Measurements from ENCODE around the gene ELP1.
"Not testable (repeated sequence)": the region's sequence is repeated elsewhere in the genome, so short reads cannot be mapped to it uniquely, and the experiment has no call there.

Gene ELP1

DNA sequence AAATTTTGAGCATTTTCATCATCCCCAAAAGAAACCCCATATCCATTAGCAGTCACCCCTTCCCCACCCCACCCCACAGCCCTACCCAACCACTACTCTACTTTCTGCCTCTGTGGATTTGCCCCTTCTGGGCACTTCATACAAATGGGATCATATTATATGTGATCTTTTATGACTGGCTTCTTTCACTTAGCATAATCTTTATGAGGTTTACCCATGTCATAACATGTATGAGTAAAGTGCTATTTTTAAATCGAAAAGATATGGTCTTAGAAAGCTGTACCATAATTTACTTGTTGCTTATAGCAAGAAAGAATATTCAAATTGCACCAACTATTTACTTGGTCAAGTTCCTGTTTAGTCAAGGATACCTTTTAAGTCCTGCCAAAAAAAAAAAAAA lies 12.7 kb downstream of the ELP1 start:
- H3K27me3 ChIP-seq (ENCODE audit: control insufficient read depth, insufficient read depth, low read length): no peaks in the 10 kb centered on the region
- peaks cover 74% of the 10 kb centered on the region for H3K36me3 ChIP-seq (ENCODE audit: control insufficient read depth, insufficient read depth, low read length)
- no peak overlapping the region for H3K27ac ChIP-seq (ENCODE audit: low read depth, low read length)
- no peak overlapping the region for H3K9ac ChIP-seq (ENCODE audit: low read length)
- H3K9me3 ChIP-seq (ENCODE audit: control insufficient read depth, insufficient read depth, low read depth, low read length): no peaks in the 10 kb centered on the region
- H3K4me1 ChIP-seq (ENCODE audit: control insufficient read depth, insufficient read depth, low read length): no peaks in the 10 kb centered on the region
- no peak overlapping the region for H3K4me3 ChIP-seq (ENCODE audit: low read depth, low read length)

DNA sequence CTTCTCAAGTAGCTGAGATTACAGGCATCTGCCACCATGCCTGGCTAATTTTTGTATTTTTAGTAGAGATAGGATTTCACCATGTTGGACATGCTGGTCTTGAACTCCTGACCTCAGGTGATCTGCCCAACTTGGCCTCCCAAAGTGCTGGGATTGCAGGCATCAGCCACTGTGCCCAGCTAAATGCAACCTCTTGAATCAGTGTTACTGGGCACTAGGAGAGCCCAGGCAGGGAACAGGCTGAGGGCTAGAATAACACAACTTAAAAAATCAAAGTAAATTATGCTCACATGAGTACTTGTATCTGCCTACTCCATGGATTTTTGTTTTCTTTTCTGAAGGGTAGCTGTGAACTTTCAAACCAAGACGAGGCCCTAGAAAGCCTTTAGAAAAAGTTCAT lies 13.5 kb downstream of the ELP1 start:
- peaks cover 74% of the 10 kb centered on the region for H3K36me3 ChIP-seq (ENCODE audit: control insufficient read depth, insufficient read depth, low read length)

DNA sequence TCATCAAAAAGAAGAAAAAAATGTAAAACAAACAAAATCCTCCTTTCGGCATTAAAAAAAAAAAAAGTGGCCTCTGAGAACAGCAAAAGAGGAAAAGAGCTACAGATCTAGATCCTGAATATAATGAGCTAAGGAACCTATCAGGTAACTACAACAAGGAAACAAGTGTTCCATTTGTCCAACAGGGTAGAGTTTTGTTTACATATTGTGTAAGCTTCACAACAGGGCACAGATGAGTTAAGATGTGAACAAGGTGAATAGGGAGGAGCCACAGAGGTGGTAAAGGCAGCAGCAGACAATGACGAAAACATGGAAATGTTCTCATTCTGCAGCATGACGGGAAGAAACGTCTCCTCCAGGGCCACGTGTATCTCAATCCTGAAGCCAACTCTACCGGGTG lies 14.4 kb downstream of the ELP1 start:
- Histone ChIP-seq H3K27me3 (ENCODE audit: control insufficient read depth, insufficient read depth, low read length) (no peaks in the 10 kb centered on the region), H3K9me3 (ENCODE audit: control insufficient read depth, insufficient read depth, low read depth, low read length) (no peaks in the 10 kb centered on the region), H3K4me1 (ENCODE audit: control insufficient read depth, insufficient read depth, low read length) (no peaks in the 10 kb centered on the region), H3K27ac (ENCODE audit: low read depth, low read length) (no peak overlapping the region), H3K4me3 (ENCODE audit: low read depth, low read length) (no peak overlapping the region), H3K9ac (ENCODE audit: low read length) (no peak overlapping the region), H3K36me3 (ENCODE audit: control insufficient read depth, insufficient read depth, low read length) (peaks cover 74% of the 10 kb centered on the region)

More for the DNA sequence above, 13.5 kb downstream of the ELP1 start:
- not testable (repeated sequence) for H3K9me3 ChIP-seq (ENCODE audit: control insufficient read depth, insufficient read depth, low read depth, low read length); H3K9ac ChIP-seq (ENCODE audit: low read length); H3K4me1 ChIP-seq (ENCODE audit: control insufficient read depth, insufficient read depth, low read length); H3K27me3 ChIP-seq (ENCODE audit: control insufficient read depth, insufficient read depth, low read length); H3K27ac ChIP-seq (ENCODE audit: low read depth, low read length); H3K4me3 ChIP-seq (ENCODE audit: low read depth, low read length)

DNA sequence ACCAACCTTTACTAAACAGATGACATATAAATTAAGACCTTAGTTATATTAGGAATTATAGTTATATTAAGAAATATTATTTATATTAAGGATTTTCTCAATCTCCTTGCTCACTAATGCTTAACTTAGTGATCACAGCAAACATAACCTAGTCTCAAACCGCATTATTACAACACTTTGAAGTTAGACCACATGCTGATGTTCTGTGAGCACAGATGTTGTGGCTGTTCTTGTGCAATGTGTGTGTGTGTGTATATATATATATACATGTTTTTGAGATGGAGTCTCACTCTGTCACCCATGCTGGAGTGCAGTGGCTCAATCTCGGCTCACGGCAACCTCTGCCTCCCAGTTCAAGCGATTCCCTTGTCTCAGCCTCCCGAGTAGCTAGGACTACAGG lies 20.5 kb downstream of the ELP1 start:
- Histone ChIP-seq H3K27me3 (ENCODE audit: control insufficient read depth, insufficient read depth, low read length) (no peaks in the 10 kb centered on the region), H3K36me3 (ENCODE audit: control insufficient read depth, insufficient read depth, low read length) (peaks cover 83% of the 10 kb centered on the region), H3K9ac (ENCODE audit: low read length) (no peak overlapping the region), H3K27ac (ENCODE audit: low read depth, low read length) (no peak overlapping the region), H3K4me1 (ENCODE audit: control insufficient read depth, insufficient read depth, low read length) (no peaks in the 10 kb centered on the region), H3K4me3 (ENCODE audit: low read depth, low read length) (no peak overlapping the region), H3K9me3 (ENCODE audit: control insufficient read depth, insufficient read depth, low read depth, low read length) (no peaks in the 10 kb centered on the region)

DNA sequence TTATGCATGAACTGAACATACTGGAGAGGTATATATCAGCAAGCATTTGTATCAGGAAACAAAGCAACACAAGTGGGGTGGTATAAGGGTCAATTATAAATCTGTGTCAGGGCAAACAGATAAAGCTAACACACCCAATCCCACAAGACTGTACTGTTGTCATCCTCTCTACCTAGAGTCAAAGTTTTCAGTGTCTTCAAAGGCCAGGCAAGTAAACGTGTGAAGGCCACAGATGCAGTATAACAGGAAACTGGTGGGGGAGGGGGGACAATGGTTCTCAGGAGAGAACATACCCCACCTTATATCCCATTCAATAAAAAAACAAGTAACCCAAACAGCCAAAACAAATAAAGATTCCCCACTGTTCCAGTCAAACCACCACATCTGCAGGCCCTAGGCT lies 22.1 kb downstream of the ELP1 start:
- H3K4me1 ChIP-seq (ENCODE audit: control insufficient read depth, insufficient read depth, low read length): no peaks in the 10 kb centered on the region
- H3K9me3 ChIP-seq (ENCODE audit: control insufficient read depth, insufficient read depth, low read depth, low read length): no peaks in the 10 kb centered on the region
- no peak overlapping the region for H3K27ac ChIP-seq (ENCODE audit: low read depth, low read length)
- no peak overlapping the region for H3K4me3 ChIP-seq (ENCODE audit: low read depth, low read length)
- peaks cover 85% of the 10 kb centered on the region for H3K36me3 ChIP-seq (ENCODE audit: control insufficient read depth, insufficient read depth, low read length)
- no peak overlapping the region for H3K9ac ChIP-seq (ENCODE audit: low read length)
- H3K27me3 ChIP-seq (ENCODE audit: control insufficient read depth, insufficient read depth, low read length): no peaks in the 10 kb centered on the region

DNA sequence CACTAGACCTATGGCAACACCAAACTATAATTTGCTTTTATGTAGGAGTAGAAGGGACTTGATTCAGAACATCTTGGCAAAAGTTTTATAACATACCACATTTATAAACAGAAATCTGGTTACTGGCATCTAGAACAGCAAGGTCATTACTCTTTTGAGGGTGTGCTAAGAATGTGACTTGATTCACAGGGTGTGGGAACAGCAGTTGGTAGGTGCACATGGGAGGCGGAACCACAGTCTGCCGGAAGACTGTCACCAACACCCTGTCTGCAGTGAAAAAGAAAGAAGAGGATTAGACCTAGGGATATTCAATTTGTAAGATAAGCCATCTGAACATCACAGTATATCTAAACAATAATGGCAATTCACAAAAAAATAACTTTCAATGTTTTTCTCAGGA lies 23.0 kb downstream of the ELP1 start:
- peaks cover 86% of the 10 kb centered on the region for H3K36me3 ChIP-seq (ENCODE audit: control insufficient read depth, insufficient read depth, low read length)
- H3K9ac ChIP-seq (ENCODE audit: low read length): no peak overlapping the region
- H3K27me3 ChIP-seq (ENCODE audit: control insufficient read depth, insufficient read depth, low read length): no peaks in the 10 kb centered on the region
- H3K27ac ChIP-seq (ENCODE audit: low read depth, low read length): no peak overlapping the region
- H3K9me3 ChIP-seq (ENCODE audit: control insufficient read depth, insufficient read depth, low read depth, low read length): no peaks in the 10 kb centered on the region
- H3K4me1 ChIP-seq (ENCODE audit: control insufficient read depth, insufficient read depth, low read length): no peaks in the 10 kb centered on the region
- H3K4me3 ChIP-seq (ENCODE audit: low read depth, low read length): no peak overlapping the region

DNA sequence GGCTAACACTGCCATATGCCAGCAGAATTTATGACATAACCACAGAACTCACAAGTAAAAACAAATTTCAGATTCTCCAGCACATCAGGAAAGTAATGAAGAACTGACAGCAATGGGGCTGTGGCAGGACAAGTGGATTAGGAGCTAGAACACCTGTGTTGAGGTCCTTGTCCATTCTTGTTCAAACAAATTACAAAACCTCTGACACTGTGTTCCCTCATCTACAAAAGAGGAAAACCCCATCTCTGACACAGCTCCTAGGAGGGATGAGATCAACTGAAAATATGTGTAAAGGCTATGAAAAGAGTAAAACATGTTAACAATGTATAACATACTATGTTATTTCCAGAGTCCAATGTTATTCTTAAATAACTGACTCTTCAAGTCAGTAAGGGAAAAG lies 23.5 kb downstream of the ELP1 start:
- Histone ChIP-seq H3K27me3 (ENCODE audit: control insufficient read depth, insufficient read depth, low read length) (no peaks in the 10 kb centered on the region), H3K4me3 (ENCODE audit: low read depth, low read length) (no peak overlapping the region), H3K36me3 (ENCODE audit: control insufficient read depth, insufficient read depth, low read length) (peaks cover 86% of the 10 kb centered on the region), H3K4me1 (ENCODE audit: control insufficient read depth, insufficient read depth, low read length) (no peaks in the 10 kb centered on the region), H3K9me3 (ENCODE audit: control insufficient read depth, insufficient read depth, low read depth, low read length) (no peaks in the 10 kb centered on the region), H3K27ac (ENCODE audit: low read depth, low read length) (no peak overlapping the region), H3K9ac (ENCODE audit: low read length) (no peak overlapping the region)

DNA sequence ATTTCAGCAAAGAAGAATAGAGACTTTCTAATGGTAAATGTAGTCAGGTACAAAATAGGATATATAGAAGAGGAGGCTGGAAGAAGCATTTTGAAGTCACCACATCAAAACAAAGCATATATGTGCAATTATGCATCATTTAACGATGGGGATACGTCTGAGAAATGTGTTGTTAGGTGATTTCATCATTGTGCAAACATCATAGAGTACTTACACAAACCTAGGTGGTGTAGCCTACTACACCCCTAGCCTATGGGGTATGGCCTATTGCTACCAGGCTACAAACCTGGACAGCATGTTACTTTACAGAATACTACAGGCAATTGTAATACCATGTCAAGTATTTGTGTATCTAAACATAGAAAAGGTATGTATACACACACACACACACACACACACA lies 28.4 kb downstream of the ELP1 start:
- H3K9me3 ChIP-seq (ENCODE audit: control insufficient read depth, insufficient read depth, low read depth, low read length): no peaks in the 10 kb centered on the region
- no peak overlapping the region for H3K27ac ChIP-seq (ENCODE audit: low read depth, low read length)
- H3K4me1 ChIP-seq (ENCODE audit: control insufficient read depth, insufficient read depth, low read length): no peaks in the 10 kb centered on the region
- peaks cover 96% of the 10 kb centered on the region for H3K36me3 ChIP-seq (ENCODE audit: control insufficient read depth, insufficient read depth, low read length)
- no peak overlapping the region for H3K9ac ChIP-seq (ENCODE audit: low read length)
- no peak overlapping the region for H3K4me3 ChIP-seq (ENCODE audit: low read depth, low read length)
- H3K27me3 ChIP-seq (ENCODE audit: control insufficient read depth, insufficient read depth, low read length): no peaks in the 10 kb centered on the region

DNA sequence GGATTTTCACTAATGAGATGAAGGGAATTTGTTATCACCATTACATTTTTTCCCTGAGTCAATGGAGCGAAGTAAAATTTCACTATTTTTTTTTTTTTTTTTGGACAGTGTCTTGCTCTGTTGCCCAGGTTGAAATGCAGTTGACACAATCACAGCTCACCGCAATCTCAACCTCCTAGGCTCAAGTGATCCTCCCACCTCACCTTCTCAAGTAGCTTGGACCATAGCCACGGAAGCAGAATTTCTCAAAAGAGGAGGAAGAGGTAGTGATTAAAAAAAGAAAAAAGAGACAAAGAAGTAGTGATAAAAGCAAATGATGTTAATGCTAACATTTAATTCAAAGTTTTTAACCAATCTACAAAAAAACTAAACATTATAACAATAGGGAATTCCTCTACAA lies 29.8 kb downstream of the ELP1 start:
- no peak overlapping the region for H3K4me3 ChIP-seq (ENCODE audit: low read depth, low read length)
- no peak overlapping the region for H3K9ac ChIP-seq (ENCODE audit: low read length)
- H3K27me3 ChIP-seq (ENCODE audit: control insufficient read depth, insufficient read depth, low read length): no peaks in the 10 kb centered on the region
- no peaks in the 10 kb centered on the region for H3K9me3 ChIP-seq (ENCODE audit: control insufficient read depth, insufficient read depth, low read depth, low read length)
- H3K4me1 ChIP-seq (ENCODE audit: control insufficient read depth, insufficient read depth, low read length): no peaks in the 10 kb centered on the region
- H3K36me3 ChIP-seq (ENCODE audit: control insufficient read depth, insufficient read depth, low read length): peaks cover 96% of the 10 kb centered on the region
- no peak overlapping the region for H3K27ac ChIP-seq (ENCODE audit: low read depth, low read length)

DNA sequence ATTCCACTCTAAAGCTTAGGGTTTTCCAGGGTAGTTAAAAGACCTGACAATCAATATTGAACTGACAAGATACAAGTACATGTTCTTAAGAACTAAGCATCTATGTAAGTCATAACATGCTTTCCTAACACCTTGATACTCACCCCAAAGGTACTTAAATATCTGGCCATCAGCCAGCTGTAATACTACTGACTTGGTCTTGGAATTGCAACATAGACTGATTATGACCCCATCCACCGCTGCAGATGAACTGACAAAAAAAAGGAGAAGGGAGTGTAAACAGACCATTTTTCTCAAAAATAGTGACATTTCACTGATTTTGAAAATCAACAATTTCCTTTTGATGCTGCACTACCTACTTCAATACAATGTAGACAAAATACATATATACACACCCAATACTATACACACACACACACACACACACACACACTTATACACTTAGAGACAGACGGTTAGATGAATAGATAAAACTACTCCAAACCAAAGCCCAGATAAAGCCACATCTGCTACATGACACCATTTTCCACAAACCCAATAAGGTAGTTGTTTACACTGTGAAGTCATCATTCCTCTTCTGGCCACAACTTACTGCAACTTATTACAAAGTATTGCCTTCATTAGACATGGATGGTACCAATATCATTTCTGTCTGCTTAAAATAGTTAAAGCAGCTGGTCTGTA lies 30.4 kb downstream of the ELP1 start:
- Histone ChIP-seq H3K27ac (ENCODE audit: low read depth, low read length) (no peak overlapping the region), H3K4me3 (ENCODE audit: low read depth, low read length) (no peak overlapping the region), H3K9ac (ENCODE audit: low read length) (no peak overlapping the region), H3K27me3 (ENCODE audit: control insufficient read depth, insufficient read depth, low read length) (no peaks in the 10 kb centered on the region), H3K9me3 (ENCODE audit: control insufficient read depth, insufficient read depth, low read depth, low read length) (no peaks in the 10 kb centered on the region), H3K4me1 (ENCODE audit: control insufficient read depth, insufficient read depth, low read length) (no peaks in the 10 kb centered on the region), H3K36me3 (ENCODE audit: control insufficient read depth, insufficient read depth, low read length) (peaks cover 96% of the 10 kb centered on the region)

DNA sequence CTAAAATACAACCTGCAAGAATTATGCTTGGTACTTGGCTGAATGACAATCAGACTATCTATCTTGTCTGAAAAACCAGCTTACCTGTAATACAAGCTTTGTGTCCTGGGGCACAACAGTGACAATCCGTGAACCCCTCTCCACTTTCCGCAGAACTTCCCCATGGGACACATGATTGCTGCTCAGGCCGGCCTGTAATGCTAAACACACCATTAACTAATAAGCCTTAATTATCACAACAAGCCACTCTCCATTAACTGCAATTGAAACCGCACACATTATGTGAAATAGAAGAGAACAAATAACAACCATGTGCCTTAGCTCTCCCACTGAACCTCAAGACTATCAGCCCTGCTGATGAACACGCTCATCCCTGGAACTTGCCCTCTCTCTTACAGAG lies 33.7 kb downstream of the ELP1 start:
- Histone ChIP-seq H3K4me1 (ENCODE audit: control insufficient read depth, insufficient read depth, low read length) (no peaks in the 10 kb centered on the region), H3K36me3 (ENCODE audit: control insufficient read depth, insufficient read depth, low read length) (peaks cover 96% of the 10 kb centered on the region), H3K27ac (ENCODE audit: low read depth, low read length) (no peak overlapping the region), H3K9me3 (ENCODE audit: control insufficient read depth, insufficient read depth, low read depth, low read length) (no peaks in the 10 kb centered on the region), H3K27me3 (ENCODE audit: control insufficient read depth, insufficient read depth, low read length) (no peaks in the 10 kb centered on the region), H3K4me3 (ENCODE audit: low read depth, low read length) (no peak overlapping the region), H3K9ac (ENCODE audit: low read length) (no peak overlapping the region)
